ENCODE data around the gene LRIG1.

- TF ChIP-seq, protein P1, sequence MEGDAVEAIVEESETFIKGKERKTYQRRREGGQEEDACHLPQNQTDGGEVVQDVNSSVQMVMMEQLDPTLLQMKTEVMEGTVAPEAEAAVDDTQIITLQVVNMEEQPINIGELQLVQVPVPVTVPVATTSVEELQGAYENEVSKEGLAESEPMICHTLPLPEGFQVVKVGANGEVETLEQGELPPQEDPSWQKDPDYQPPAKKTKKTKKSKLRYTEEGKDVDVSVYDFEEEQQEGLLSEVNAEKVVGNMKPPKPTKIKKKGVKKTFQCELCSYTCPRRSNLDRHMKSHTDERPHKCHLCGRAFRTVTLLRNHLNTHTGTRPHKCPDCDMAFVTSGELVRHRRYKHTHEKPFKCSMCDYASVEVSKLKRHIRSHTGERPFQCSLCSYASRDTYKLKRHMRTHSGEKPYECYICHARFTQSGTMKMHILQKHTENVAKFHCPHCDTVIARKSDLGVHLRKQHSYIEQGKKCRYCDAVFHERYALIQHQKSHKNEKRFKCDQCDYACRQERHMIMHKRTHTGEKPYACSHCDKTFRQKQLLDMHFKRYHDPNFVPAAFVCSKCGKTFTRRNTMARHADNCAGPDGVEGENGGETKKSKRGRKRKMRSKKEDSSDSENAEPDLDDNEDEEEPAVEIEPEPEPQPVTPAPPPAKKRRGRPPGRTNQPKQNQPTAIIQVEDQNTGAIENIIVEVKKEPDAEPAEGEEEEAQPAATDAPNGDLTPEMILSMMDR (IDR thresholded peaks at IDR 0.05; ENCODE audit: low read depth, low read length, poor library complexity, severe bottlenecking) = no peak
- no peak for TF ChIP-seq EZH2phosphoT487 (IDR thresholded peaks at IDR 0.05; ENCODE audit: borderline replicate concordance, low read length)
Measured at GRCh38 chr3:66361356-66361755, 139.5 kb downstream of the LRIG1 start.
